Vagina (tissue), 2 donors: Measurements from ENCODE around the gene PCDHA5. TPM values are rescaled to one million over a fixed set of nuclear protein-coding genes. Genes with fewer than 3 reads are reported as not detected.
"Not testable (repeated sequence)": the region's sequence is repeated elsewhere in the genome, so short reads cannot be mapped to it uniquely, and the experiment has no call there.

ENCODE experiments used
- DNase-seq, 2 donors: peaks; one replicate each; pipeline ENCODE4 v3.0.0-alpha.2; 2017; ENCODE audit errors: extremely low spot score in 2 of 2
- H3K27ac ChIP-seq: fragments of 200-600 bp; sonication (generic); one replicate; pipeline ENCODE4 v1.5.1; 2019
- H3K27me3 ChIP-seq: fragments of 200-600 bp; sonication (generic); one replicate; pipeline ENCODE4 v1.5.1; 2019
- H3K36me3 ChIP-seq, 2 donors: fragments of 200-600 bp; sonication (generic); one replicate each; pipeline ENCODE4 v1.5.1; 2017 to 2019
- H3K4me1 ChIP-seq: fragments of 200-600 bp; sonication (generic); one replicate; pipeline ENCODE4 v1.5.1; 2019
- H3K4me3 ChIP-seq, 2 donors: fragments of 200-600 bp; sonication (generic); 1 replicate in 1 of 2; 2 replicates in 1 of 2; pipeline ENCODE4 v1.5.1; 2016 to 2019
- H3K9me3 ChIP-seq: fragments of 200-600 bp; sonication (generic); one replicate; pipeline ENCODE4 v1.5.1; 2019
- POLR2A ChIP-seq, 2 donors: fragments of 450-650 bp; IDR thresholded peaks; one replicate each; pipeline ENCODE4 v1.6.1; 2017; ENCODE audit warnings: antibody characterized with exemption in 2 of 2, mild to moderate bottlenecking in 2 of 2, moderate library complexity in 2 of 2
- POLR2AphosphoS5 ChIP-seq, 2 donors: sonication (generic); formaldehyde crosslinking; IDR thresholded peaks; one replicate each; pipeline ENCODE4 v1.9.0; 2017; ENCODE audit warnings: antibody characterized with exemption in 2 of 2, mild to moderate bottlenecking in 2 of 2, low read depth in 1 of 2; ENCODE audit not compliant: insufficient read depth in 1 of 2
- intact Hi-C: fragments of 100-400 bp; cut with DNase I; formaldehyde crosslinking; loops from one replicate; pipeline ENCODE4 v1.15.1; 2023
- total RNA-seq: library from RNA; depleted of rRNA; stranded (reverse); fragments of >200 nt; gene quantifications from one replicate; pipeline ENCODE4 v1.2.3, GENCODE V29; 2016
- TF ChIP-seq, protein P1 (sequence below), 3 experiments: fragments of 450-650 bp in 2 of 3; fragments of 200-600 bp in 1 of 3; sonication (generic) in 1 of 3; IDR thresholded peaks; one replicate each; pipeline ENCODE4 v1.5.1; 2017 to 2019; ENCODE audit warnings: antibody characterized with exemption in 3 of 3, mild to moderate bottlenecking in 2 of 3, moderate library complexity in 2 of 3

Gene PCDHA5
- total RNA-seq, 1 donor from 2014 or later = 0.25 TPM

DNA sequence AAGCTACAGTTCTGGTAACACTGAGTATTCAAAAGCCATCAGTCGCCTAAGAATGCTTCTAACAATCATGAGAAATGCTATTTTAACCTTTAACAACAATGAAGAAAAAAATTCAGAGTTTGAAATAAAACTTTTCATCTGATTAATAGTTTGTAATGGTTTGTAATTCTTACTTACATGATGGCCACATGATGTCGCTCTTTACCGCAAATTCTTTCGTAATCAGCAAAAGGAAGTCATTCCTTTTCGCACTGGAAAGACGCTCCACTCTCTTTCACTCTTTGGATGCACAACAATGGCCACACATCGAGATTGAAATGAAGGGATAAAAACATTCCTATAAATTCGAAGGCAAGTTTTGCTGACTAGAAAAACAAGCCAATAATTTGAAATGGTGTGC, 12.6 kb downstream of the PCDHA5 start, which contains the start of gene PCDHA7:
Gene PCDHA7, plus strand, starts transcription at position 277 of the 400 bp plus-strand sequence. Its CDS starts 115 bp downstream, at position 392.
- Histone ChIP-seq H3K27ac (no peak within 1 kb of the TSS), H3K27me3 (no peaks in the 10 kb centered on the region), H3K4me3 (peak within 1 kb of the TSS; percentile 13 to 16), H3K4me1 (no peaks in the 10 kb centered on the region), H3K9me3 (no peaks in the 10 kb centered on the region), H3K36me3 (no peaks in the 10 kb centered on the region)
- DNase-seq = no peak
- TF ChIP-seq, protein P1, sequence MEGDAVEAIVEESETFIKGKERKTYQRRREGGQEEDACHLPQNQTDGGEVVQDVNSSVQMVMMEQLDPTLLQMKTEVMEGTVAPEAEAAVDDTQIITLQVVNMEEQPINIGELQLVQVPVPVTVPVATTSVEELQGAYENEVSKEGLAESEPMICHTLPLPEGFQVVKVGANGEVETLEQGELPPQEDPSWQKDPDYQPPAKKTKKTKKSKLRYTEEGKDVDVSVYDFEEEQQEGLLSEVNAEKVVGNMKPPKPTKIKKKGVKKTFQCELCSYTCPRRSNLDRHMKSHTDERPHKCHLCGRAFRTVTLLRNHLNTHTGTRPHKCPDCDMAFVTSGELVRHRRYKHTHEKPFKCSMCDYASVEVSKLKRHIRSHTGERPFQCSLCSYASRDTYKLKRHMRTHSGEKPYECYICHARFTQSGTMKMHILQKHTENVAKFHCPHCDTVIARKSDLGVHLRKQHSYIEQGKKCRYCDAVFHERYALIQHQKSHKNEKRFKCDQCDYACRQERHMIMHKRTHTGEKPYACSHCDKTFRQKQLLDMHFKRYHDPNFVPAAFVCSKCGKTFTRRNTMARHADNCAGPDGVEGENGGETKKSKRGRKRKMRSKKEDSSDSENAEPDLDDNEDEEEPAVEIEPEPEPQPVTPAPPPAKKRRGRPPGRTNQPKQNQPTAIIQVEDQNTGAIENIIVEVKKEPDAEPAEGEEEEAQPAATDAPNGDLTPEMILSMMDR (IDR thresholded peaks at IDR 0.05) = no peak
- no peak for TF ChIP-seq POLR2AphosphoS5 (IDR thresholded peaks at IDR 0.05; ENCODE audit: insufficient read depth in 1 of 2, low read depth in 1 of 2)
- TF ChIP-seq POLR2A (IDR thresholded peaks at IDR 0.05) = no peak
- intact Hi-C loops = no loop called here

GRCh38 chr5:140834439-140835008, 13.1 kb downstream of the PCDHA5 start:
- H3K9me3 ChIP-seq, intact Hi-C loops: not testable (repeated sequence)

GRCh38 chr5:140835622-140836510, 14.5 kb downstream of the PCDHA5 start:
- no peaks in the 10 kb centered on the region for H3K27me3 ChIP-seq
- TF ChIP-seq POLR2AphosphoS5 (IDR thresholded peaks at IDR 0.05; ENCODE audit: insufficient read depth in 1 of 2, low read depth in 1 of 2) (no peak), POLR2A (IDR thresholded peaks at IDR 0.05) (no peak)
- TF ChIP-seq, protein P1 (IDR thresholded peaks at IDR 0.05) = no peak
- peak in 1 of 2 donors; percentile 74 for DNase-seq

More at GRCh38 chr5:140834439-140835008, 13.1 kb downstream of the PCDHA5 start:
- H3K27ac ChIP-seq, H3K36me3 ChIP-seq, DNase-seq, H3K4me1 ChIP-seq, H3K27me3 ChIP-seq: not testable (repeated sequence)
- H3K4me3 ChIP-seq = peak overlapping the region; percentile 13 to 16

GRCh38 chr5:140840978-140841962, 19.9 kb downstream of the PCDHA5 start, which contains the start of gene PCDHA8:
Gene PCDHA8, plus strand, starts transcription at chr5:140841187. Its CDS starts 135 bp downstream, at chr5:140841322.
- Histone ChIP-seq H3K27ac (no peak within 1 kb of the TSS), H3K9me3 (peaks cover 13% of the 10 kb centered on the region), H3K4me1 (no peaks in the 10 kb centered on the region), H3K27me3 (no peaks in the 10 kb centered on the region), H3K4me3 (no peak within 1 kb of the TSS), H3K36me3 (no peaks in the 10 kb centered on the region)
- intact Hi-C loops = no loop called here
- TF ChIP-seq POLR2A (IDR thresholded peaks at IDR 0.05) (no peak), POLR2AphosphoS5 (IDR thresholded peaks at IDR 0.05; ENCODE audit: insufficient read depth in 1 of 2, low read depth in 1 of 2) (no peak)
- TF ChIP-seq, protein P1 (IDR thresholded peaks at IDR 0.05) = no peak
- DNase-seq = no peak

More at GRCh38 chr5:140835622-140836510, 14.5 kb downstream of the PCDHA5 start:
- Histone ChIP-seq H3K4me3 (no peak overlapping the region), H3K9me3 (no peaks in the 10 kb centered on the region), H3K27ac (no peak overlapping the region), H3K4me1 (no peaks in the 10 kb centered on the region), H3K36me3 (no peaks in the 10 kb centered on the region)
- intact Hi-C loops = no loop called here
